B cell (primary cell): ENCODE data around the gene EEFSEC. TPM values are rescaled to one million over a fixed set of nuclear protein-coding genes. Genes with fewer than 3 reads are reported as not detected.

ENCODE experiments used
- ATAC-seq: fragments of 200-7000 bp; cut with Tn5 transposase; one replicate; pipeline ENCODE4 v1.10.0; 2021; ENCODE audit warnings: low read depth, mild to moderate bottlenecking, moderate number of reproducible peaks, moderate library complexity
- CTCF ChIA-PET: fragments of 350-600 bp; sonication (Branson Sonifier 250); formaldehyde crosslinking; loops from one replicate; lab custom pipeline; 2021; ENCODE audit warnings: antibody characterized with exemption, inconsistent platforms; lab: Charles Lee
- POLR2A ChIA-PET: fragments of 350-600 bp; sonication (Branson Sonifier 250); formaldehyde crosslinking; loops from one replicate; lab custom pipeline; 2021; ENCODE audit warnings: antibody characterized with exemption; lab: Charles Lee
- DNase-seq: peaks from one replicate; pipeline ENCODE4 v3.0.0; 2013
- H2AFZ ChIP-seq: 2 replicates; pipeline ENCODE4 v1.6.1; 2012; ENCODE audit warnings: mild to moderate bottlenecking, low read depth, low read length; ENCODE audit not compliant: insufficient read depth, poor library complexity, severe bottlenecking
- H3K27ac ChIP-seq, 2 donors: 1 replicate in 1 of 2; 2 replicates in 1 of 2; pipeline ENCODE4 v1.5.1; 2012 to 2013; ENCODE audit warnings: low read length in 2 of 2, mild to moderate bottlenecking in 2 of 2, moderate library complexity in 1 of 2
- H3K27me3 ChIP-seq, 4 experiments: fragments of 200-600 bp in 1 of 4; sonication (generic) in 1 of 4; replicated peaks in 1 of 4; 1 replicate in 2 of 4; 2 replicates in 2 of 4; pipeline versions ENCODE4 v1.6.1 to v1.7.0; 2013 to 2016; ENCODE audit warnings: low read length in 3 of 4, mild to moderate bottlenecking in 2 of 4, mixed read lengths in 1 of 4, moderate library complexity in 1 of 4; ENCODE audit not compliant: insufficient read depth in 4 of 4, control insufficient read depth in 3 of 4; ENCODE audit errors: control extremely low read depth in 1 of 4
- H3K36me3 ChIP-seq, 2 experiments: replicated peaks in 1 of 2; 1 replicate in 1 of 2; 2 replicates in 1 of 2; pipeline versions ENCODE4 v1.6.1 to v1.7.1; 2013; ENCODE audit warnings: low read length in 1 of 2; ENCODE audit not compliant: insufficient read depth in 2 of 2, control insufficient read depth in 1 of 2; ENCODE audit errors: control extremely low read depth in 1 of 2, extremely low read depth in 1 of 2
- H3K4me1 ChIP-seq, 2 donors: fragments of 200-600 bp in 1 of 2; sonication (generic) in 1 of 2; 1 replicate in 1 of 2; 2 replicates in 1 of 2; pipeline versions ENCODE4 v1.5.1 to v1.6.1; 2013 to 2017; ENCODE audit warnings: low read length in 2 of 2; ENCODE audit not compliant: control insufficient read depth in 2 of 2, insufficient read depth in 2 of 2
- H3K4me2 ChIP-seq: replicated peaks from 2 replicates; pipeline ENCODE3; 2012; ENCODE audit warnings: mild to moderate bottlenecking, low read depth, low read length; ENCODE audit not compliant: poor library complexity, severe bottlenecking
- H3K4me3 ChIP-seq, 5 experiments: fragments of 200-600 bp in 1 of 5; sonication (generic) in 1 of 5; 1 replicate in 3 of 5; 2 replicates in 2 of 5; pipeline versions ENCODE4 v1.5.1 to v1.7.0; 2011 to 2016; ENCODE audit warnings: low read length in 4 of 5, mild to moderate bottlenecking in 4 of 5, low read depth in 2 of 5, control low read depth in 1 of 5, moderate library complexity in 1 of 5; ENCODE audit not compliant: insufficient read depth in 1 of 5; ENCODE audit errors: control extremely low read depth in 1 of 5, extremely low read depth in 1 of 5
- H3K79me2 ChIP-seq: fragments of 200-600 bp; sonication (generic); one replicate; pipeline ENCODE4 v1.6.0; 2016; ENCODE audit warnings: low read length; ENCODE audit not compliant: control insufficient read depth, insufficient read depth
- H3K9ac ChIP-seq: fragments of 200-600 bp; sonication (generic); 2 replicates; pipeline ENCODE4 v1.6.1; 2017; ENCODE audit warnings: mild to moderate bottlenecking, low read length, moderate library complexity
- H3K9me3 ChIP-seq, 3 donors: one replicate each; pipeline versions ENCODE4 v1.6.1 to v1.7.1; 2013; ENCODE audit warnings: low read length in 2 of 3; ENCODE audit not compliant: control insufficient read depth in 2 of 3, insufficient read depth in 1 of 3; ENCODE audit errors: control extremely low read depth in 1 of 3
- H4K20me1 ChIP-seq: 2 replicates; pipeline ENCODE4 v1.6.0; 2012; ENCODE audit warnings: mild to moderate bottlenecking, low read length; ENCODE audit not compliant: insufficient read depth, control insufficient read depth, poor library complexity, severe bottlenecking
- H3K27ac Mint-ChIP-seq: one replicate; pipeline ENCODE4 v1.8.0; 2021; ENCODE audit warnings: mixed read lengths
- H3K27me3 Mint-ChIP-seq: one replicate; pipeline ENCODE4 v1.8.0; 2021; ENCODE audit warnings: mixed read lengths
- H3K4me1 Mint-ChIP-seq: one replicate; pipeline ENCODE4 v1.8.0; 2021; ENCODE audit warnings: mixed read lengths
- H3K4me3 Mint-ChIP-seq: one replicate; pipeline ENCODE4 v1.8.0; 2021; ENCODE audit warnings: mixed read lengths
- H3K9me3 Mint-ChIP-seq: one replicate; pipeline ENCODE4 v1.8.0; 2022; ENCODE audit warnings: mixed read lengths; ENCODE audit not compliant: insufficient read depth
- CTCF ChIP-seq: fragments of 200-600 bp; IDR thresholded peaks from one replicate; pipeline ENCODE4 v1.8.0; 2022; ENCODE audit warnings: antibody characterized with exemption, mild to moderate bottlenecking
- EZH2 ChIP-seq: IDR thresholded peaks from 2 replicates; pipeline ENCODE4 v1.6.1; 2012; ENCODE audit warnings: borderline replicate concordance, low read depth, mild to moderate bottlenecking, moderate library complexity, low read length; ENCODE audit not compliant: insufficient read depth, poor library complexity, severe bottlenecking
- WGBS: methylation state at CpG from one replicate; pipeline ENCODE4 v1.1.5; 2013; ENCODE audit warnings: missing lambda C conversion rate; ENCODE audit not compliant: insufficient coverage; 5-methylcytosine and 5-hydroxymethylcytosine counted together
- intact Hi-C: fragments of 100-400 bp; cut with micrococcal nuclease; formaldehyde crosslinking; loops from one replicate; pipeline ENCODE4 v1.10.0; 2022
- polyA plus RNA-seq: library from polyadenylated mRNA; depleted of rRNA; stranded (reverse); fragments of >200 nt; gene quantifications from 2 replicates; pipeline ENCODE4 v1.2.3, GENCODE V29; 2012
- total RNA-seq, 2 donors: library from RNA; stranded (reverse); fragments of 120-200 nt in 1 of 2; gene quantifications; 1 replicate in 1 of 2; 2 replicates in 1 of 2; pipeline versions ENCODE4 v1.2.3 to v1.2.4, GENCODE V29; 2013 to 2022

The EEFSEC gene
- total and polyA plus RNA-seq, 2 donors (not counting 1 experiment from before 2014, with no cell fraction given): 17.9 to 18.4 TPM

GRCh38 chr3:128357538-128357937 lies 204.3 kb downstream of the EEFSEC start:
- Mint-ChIP-seq H3K27me3 (no peaks in the 10 kb centered on the region), H3K4me1 (no peaks in the 10 kb centered on the region), H3K4me3 (no peak overlapping the region), H3K27ac (no peak overlapping the region), H3K9me3 (no peaks in the 10 kb centered on the region)
- ATAC-seq (no peak), DNase-seq (no peak)
- no peaks in the 10 kb centered on the region for H3K9me3 ChIP-seq
- TF ChIP-seq EZH2: no peak
- no peak for TF ChIP-seq CTCF
- no peak overlapping the region for H3K4me2 ChIP-seq
- H3K9ac ChIP-seq: no peak overlapping the region
- intact Hi-C loops: no loop called here
- H3K4me3 ChIP-seq: no peak overlapping the region
- no peaks in the 10 kb centered on the region for H3K27me3 ChIP-seq
- H3K4me1 ChIP-seq: no peaks in the 10 kb centered on the region
- WGBS: 97% methylated on average over 5 of the region's 6 CpGs
- H3K79me2 ChIP-seq: no peaks in the 10 kb centered on the region
- no peaks in the 10 kb centered on the region for H4K20me1 ChIP-seq
- H3K36me3 ChIP-seq: peaks cover 0 to 21% of the 10 kb centered on the region in 2 experiments
- ChIA-PET CTCF (no interaction called here), POLR2A (no interaction called here)
- H2AFZ ChIP-seq: no peak overlapping the region
- H3K27ac ChIP-seq: no peak overlapping the region

- H3K4me1 ChIP-seq: no peaks in the 10 kb centered on the region
- no peak overlapping the region for H3K27ac ChIP-seq
- H3K79me2 ChIP-seq: no peaks in the 10 kb centered on the region
- H3K9me3 ChIP-seq: no peaks in the 10 kb centered on the region
- H3K4me2 ChIP-seq: no peak overlapping the region
- no peak overlapping the region for H3K4me3 Mint-ChIP-seq
- intact Hi-C loops: no loop called here
- no peak overlapping the region for H3K9ac ChIP-seq
- no peak overlapping the region for H3K27ac Mint-ChIP-seq
- no peak overlapping the region for H2AFZ ChIP-seq
- no peaks in the 10 kb centered on the region for H3K9me3 Mint-ChIP-seq
- ChIA-PET CTCF (no interaction called here), POLR2A (no interaction called here)
- TF ChIP-seq CTCF: no peak
- TF ChIP-seq EZH2: no peak
- DNase-seq: no peak
- WGBS: 98% methylated on average over 13 of the region's 17 CpGs
- no peaks in the 10 kb centered on the region for H3K27me3 Mint-ChIP-seq
- H3K4me1 Mint-ChIP-seq: no peaks in the 10 kb centered on the region
- H4K20me1 ChIP-seq: no peaks in the 10 kb centered on the region
- H3K36me3 ChIP-seq: peaks cover 0 to 21% of the 10 kb centered on the region in 2 experiments
- ATAC-seq: no peak
- H3K4me3 ChIP-seq: no peak overlapping the region
- no peaks in the 10 kb centered on the region for H3K27me3 ChIP-seq
These were observed 205.0 kb downstream of the EEFSEC start for GRCh38 chr3:128358156-128358895.
